Measurements from ENCODE around the gene HRAS. TPM values are rescaled to one million over a fixed set of nuclear protein-coding genes. Genes with fewer than 3 reads are reported as not detected.

HRAS gene
- total and polyA plus RNA-seq, 2 donors (not counting 3 experiments of a cell fraction or from before 2014, with no cell fraction given), result 103 to 109 TPM

DNA sequence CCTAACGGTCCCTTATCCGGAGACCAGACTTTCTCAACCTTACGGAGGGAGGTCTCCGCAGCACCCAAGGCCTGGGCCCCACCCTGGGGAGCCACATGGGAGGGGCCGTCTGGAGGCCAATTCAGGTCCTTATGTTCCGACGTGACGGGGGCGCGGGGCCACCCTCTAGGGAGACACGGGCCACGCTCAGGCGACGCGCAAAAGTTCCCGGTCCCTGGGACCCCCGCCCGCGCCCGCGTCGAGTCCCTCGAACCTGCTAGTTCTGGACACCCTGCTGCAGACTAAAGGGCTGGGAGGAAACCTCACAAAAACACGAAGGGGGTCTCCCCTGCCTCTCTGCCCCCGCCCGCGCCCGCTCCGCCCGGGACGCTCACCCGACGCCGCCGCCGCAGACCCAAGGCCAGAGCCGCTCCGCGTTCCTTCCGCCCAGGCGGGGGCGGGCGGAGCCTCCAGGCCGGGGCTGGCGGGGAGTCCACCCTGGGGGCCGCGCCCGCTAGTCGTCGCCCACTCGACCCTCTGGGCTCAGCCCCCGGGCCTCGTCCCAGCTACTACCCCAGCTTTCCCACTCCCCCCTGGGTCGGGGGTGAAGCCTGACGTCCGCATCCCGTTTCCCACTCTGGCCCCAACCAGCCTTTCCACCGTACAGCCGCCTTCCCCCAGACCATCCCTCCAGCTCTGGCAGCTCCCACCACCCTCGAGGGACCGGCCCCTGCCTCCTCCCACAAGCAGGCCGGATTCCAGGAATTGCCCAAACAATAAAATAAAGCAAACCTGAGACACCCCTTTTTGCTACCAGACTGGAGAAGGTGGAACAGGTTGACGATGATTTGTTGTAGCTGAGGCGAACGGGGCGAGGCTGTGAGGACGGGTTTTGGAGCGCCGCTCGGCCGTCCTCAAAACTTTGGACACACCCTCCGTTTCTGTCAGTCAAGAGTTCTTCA is 31.1 kb downstream of the HRAS start:
- dilution Hi-C loops (cut with MboI; ENCODE audit: extremely low pct_ligation_motif_present, low sequenced_read_pairs), result no loop called here
- intact Hi-C loops (cut with micrococcal nuclease), result no loop called here
- DNase-seq (ENCODE audit: low read depth, low spot score), result peak; percentile 65
- no peaks in the 10 kb centered on the region for H3K27me3 ChIP-seq (ENCODE audit: control insufficient read depth in 2 of 2, insufficient read depth in 2 of 2, low read length in 2 of 2)
- peaks cover 3 to 20% of the 10 kb centered on the region in 2 experiments for H3K36me3 ChIP-seq (ENCODE audit: control insufficient read depth in 2 of 2, extremely low read depth in 1 of 2, insufficient read depth in 2 of 2, low read length in 2 of 2)
- H3K9ac ChIP-seq (replicated peaks; ENCODE audit: extremely low read depth, insufficient read depth, low read length), result peak overlapping the region; percentile 70
- H2AFZ ChIP-seq (ENCODE audit: low read depth, low read length), result peak overlapping the region; percentile 81
- peak overlapping the region; percentile 89 for H3K4me2 ChIP-seq (ENCODE audit: insufficient read depth, low read length)
- no peaks in the 10 kb centered on the region for H3K9me1 ChIP-seq (replicated peaks; ENCODE audit: control insufficient read depth, extremely low read depth, insufficient read depth, low read length)
- H3K4me3 ChIP-seq (replicated peaks in 1 of 3; ENCODE audit: insufficient read depth in 1 of 3, low read depth in 1 of 3, low read length in 3 of 3), result peak overlapping the region; percentile 50 to 64 (median 64)
- TF ChIP-seq POLR2AphosphoS5 (IDR thresholded peaks at IDR 0.05; ENCODE audit: insufficient read depth, low read depth, low read length) (peak; percentile 37), FOS (IDR thresholded peaks at IDR 0.05; ENCODE audit: borderline replicate concordance, insufficient read depth, low read length) (no peak), MYC (IDR thresholded peaks at IDR 0.05; ENCODE audit: low read depth, low read length) (no peak), JUN (IDR thresholded peaks at IDR 0.05; ENCODE audit: borderline replicate concordance, insufficient read depth, insufficient read length, low read depth) (no peak), POLR2A (IDR thresholded peaks at IDR 0.05; ENCODE audit: low read depth, low read length) (peak; percentile 74)
- TF ChIP-seq, protein P1, sequence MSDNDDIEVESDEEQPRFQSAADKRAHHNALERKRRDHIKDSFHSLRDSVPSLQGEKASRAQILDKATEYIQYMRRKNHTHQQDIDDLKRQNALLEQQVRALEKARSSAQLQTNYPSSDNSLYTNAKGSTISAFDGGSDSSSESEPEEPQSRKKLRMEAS (IDR thresholded peaks at IDR 0.05; ENCODE audit: insufficient read depth, insufficient read length), result no peak
- TF ChIP-seq, protein P2, sequence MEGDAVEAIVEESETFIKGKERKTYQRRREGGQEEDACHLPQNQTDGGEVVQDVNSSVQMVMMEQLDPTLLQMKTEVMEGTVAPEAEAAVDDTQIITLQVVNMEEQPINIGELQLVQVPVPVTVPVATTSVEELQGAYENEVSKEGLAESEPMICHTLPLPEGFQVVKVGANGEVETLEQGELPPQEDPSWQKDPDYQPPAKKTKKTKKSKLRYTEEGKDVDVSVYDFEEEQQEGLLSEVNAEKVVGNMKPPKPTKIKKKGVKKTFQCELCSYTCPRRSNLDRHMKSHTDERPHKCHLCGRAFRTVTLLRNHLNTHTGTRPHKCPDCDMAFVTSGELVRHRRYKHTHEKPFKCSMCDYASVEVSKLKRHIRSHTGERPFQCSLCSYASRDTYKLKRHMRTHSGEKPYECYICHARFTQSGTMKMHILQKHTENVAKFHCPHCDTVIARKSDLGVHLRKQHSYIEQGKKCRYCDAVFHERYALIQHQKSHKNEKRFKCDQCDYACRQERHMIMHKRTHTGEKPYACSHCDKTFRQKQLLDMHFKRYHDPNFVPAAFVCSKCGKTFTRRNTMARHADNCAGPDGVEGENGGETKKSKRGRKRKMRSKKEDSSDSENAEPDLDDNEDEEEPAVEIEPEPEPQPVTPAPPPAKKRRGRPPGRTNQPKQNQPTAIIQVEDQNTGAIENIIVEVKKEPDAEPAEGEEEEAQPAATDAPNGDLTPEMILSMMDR (IDR thresholded peaks at IDR 0.05; ENCODE audit: extremely low read depth in 1 of 2, insufficient read depth in 1 of 2, low read depth in 1 of 2, low read length in 2 of 2), result no peak
- ChIA-PET POLR2A (interaction anchor here (0.7 kb wide), 1 partner anchor 170 kb away, joined by 3 read pairs; no protein-coding TSS in a partner anchor), CTCF (interaction anchor here (0.8 to 1.3 kb wide), 3 partner anchors 54 to 64 kb away, joined by 3 read pairs; partner anchors contain the start of gene PTDSS2)
- H3K9me3 ChIP-seq (replicated peaks; ENCODE audit: control insufficient read depth, insufficient read depth, low read length), result no peaks in the 10 kb centered on the region
- peak; percentile 83 for FAIRE-seq
- BruUV-seq (replicated peaks), result no TSS peak
- H3K27ac ChIP-seq (ENCODE audit: insufficient read depth, low read depth, low read length), result peak overlapping the region; percentile 48
- no peaks in the 10 kb centered on the region for H4K20me1 ChIP-seq (replicated peaks; ENCODE audit: control insufficient read depth, extremely low read depth, insufficient read depth, low read length)
- peaks cover 20% of the 10 kb centered on the region for H3K79me2 ChIP-seq (ENCODE audit: control insufficient read depth, insufficient read depth, low read length)
- peaks cover 24% of the 10 kb centered on the region for H3K4me1 ChIP-seq (ENCODE audit: control insufficient read depth, extremely low read depth, insufficient read depth, low read length)

All from endothelial cell of umbilical vein (primary cell).